Articular chondrocyte of knee joint (primary cell): ENCODE measurements around the gene CLIP1. TPM values are rescaled to one million over a fixed set of nuclear protein-coding genes. Genes with fewer than 3 reads are reported as not detected.

ENCODE experiments used
- total RNA-seq: library from RNA; depleted of rRNA; stranded (reverse); fragments of >200 nt; gene quantifications from 2 replicates; pipeline ENCODE4 v1.2.3, GENCODE V29; 2012

CLIP1 gene
- total RNA-seq = 91.4 and 98.7 TPM in 2 replicates

DNA sequence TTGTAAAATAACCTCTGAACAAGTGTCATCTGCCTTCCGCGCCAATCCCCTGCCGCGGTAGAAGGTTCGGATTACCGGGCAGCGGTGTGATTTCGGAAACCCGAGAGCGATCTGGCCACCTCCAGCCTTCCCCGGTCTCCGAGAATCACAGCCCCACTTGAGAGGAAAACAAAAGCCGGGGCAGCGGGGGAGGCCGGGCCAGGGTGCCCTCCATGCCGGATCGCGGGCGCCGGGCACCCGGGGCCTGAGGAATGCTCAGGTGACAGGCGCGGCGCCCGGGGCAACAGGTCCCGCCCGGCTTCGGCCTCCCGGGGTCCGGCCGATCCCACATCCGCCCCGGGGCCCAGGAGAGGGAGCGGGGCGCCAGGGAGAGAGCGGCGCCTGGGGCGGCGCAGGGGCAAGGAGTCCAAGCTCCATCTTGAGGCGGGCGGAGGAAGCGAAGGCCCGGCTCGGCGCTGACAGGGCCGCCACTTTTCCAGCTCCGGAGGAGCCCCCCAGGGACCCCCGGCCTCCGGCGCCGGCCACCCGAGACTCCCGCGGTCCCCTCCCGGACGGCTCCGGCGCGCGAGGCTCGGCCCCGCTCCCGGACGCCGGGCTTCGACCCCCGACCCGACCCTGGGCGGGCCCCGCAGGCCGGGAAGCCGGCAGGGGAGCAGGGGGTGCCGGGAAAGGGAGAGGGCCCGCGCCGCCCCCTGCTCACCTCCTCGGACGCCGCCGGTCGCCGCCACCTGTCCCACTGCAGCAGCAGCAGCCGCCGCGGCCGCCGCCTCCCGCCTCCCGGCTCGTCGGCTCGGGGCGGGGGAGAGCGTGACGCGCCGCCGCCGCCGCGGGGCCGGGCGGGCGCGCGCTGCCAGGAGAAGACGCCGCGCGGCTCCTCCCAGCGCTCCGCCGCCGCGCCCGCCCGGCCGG, at the start of gene CLIP1:
Gene CLIP1, minus strand, starts transcription at position 849 of the 909 bp plus-strand sequence. CDS start 42,217 bp downstream, outside the sequence.

DNA sequence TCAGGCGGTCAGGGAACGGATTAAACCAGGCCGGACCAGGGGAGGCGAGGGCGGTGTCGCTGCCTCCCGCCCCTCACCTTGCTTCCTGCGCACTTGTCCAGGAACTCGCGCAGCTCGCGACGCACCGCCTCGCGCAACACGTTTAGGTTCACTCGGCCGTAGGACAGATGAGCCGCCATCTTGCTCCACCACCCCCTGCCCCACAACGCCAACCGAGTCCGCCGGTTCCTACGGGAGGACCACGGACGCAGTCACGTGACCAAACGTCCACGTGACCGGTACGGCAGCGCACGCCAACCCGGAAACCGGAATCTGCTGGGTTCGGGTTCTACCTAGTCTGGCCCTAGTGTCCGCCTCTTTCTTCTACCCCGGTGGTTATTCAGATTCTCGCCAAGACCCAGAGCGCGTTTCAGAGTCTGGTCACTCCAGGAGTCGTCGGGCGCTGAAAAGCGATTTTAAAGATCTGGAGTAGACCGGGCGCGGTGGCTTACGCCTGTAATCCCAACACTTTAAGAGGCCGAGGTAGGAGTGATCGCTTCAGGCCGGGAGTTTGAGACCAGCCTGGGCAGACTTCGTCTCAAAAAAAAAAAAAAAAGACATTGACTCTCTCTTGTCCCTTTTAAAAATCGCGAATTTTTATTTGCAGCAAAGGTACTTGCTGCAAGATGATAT, 156.1 kb downstream of the CLIP1 start, which contains the start of gene VPS33A:
Gene VPS33A, minus strand, starts transcription at position 265 of the 672 bp plus-strand sequence. Its CDS starts 86 bp downstream, at position 179.

DNA sequence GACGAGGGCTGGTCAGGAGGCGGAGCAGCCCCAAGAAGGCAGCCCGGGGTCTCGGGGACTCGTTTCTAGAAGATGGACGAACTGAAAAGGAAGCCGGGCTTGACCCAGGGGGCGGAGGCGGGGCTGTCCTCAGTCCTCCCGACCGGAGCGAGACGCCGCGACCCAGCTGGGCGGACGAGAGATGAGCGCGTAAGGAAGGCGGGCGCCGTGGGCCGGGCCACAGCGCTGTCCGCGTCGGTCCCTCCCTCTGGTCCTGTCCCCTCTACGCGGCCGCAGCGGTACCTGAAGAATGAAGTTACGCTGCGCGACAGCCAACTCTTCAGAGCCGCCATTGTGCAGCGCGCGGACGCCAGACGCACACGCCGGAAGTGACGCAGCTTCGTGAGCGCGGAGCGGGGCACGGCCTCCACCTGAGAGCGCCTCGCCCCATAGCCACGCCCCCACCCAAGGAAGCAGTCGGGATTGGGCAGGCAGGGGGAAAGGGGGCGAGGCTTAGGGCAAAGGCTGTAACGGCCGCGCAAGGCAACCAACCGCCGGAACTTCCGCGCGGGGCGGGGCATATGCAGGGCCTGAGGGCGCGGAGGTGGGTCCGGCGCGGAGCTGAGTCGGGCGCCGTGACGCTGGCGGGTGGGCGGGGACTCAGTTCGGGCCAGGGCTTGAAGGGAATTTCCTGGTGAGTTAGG, 196.6 kb downstream of the CLIP1 start, which contains the start of gene DIABLO:
Gene DIABLO, minus strand, starts transcription at position 370 of the 683 bp plus-strand sequence. Its CDS starts 38 bp downstream, at position 332.

Other genes with a start within 250 kb of the CLIP1 start
- not detected in 2 replicates for gene IL31, start 248.4 kb downstream of the CLIP1 start, total RNA-seq
- 1.0 and 3.4 TPM in 2 replicates for gene LRRC43, start 239.5 kb downstream of the CLIP1 start, total RNA-seq
- gene B3GNT4, start 219.0 kb downstream of the CLIP1 start, total RNA-seq = 0.26 and 0.54 TPM in 2 replicates
- gene DIABLO, start 196.6 kb downstream of the CLIP1 start, total RNA-seq = 54.7 and 57.6 TPM in 2 replicates
- gene VPS33A, start 156.2 kb downstream of the CLIP1 start, total RNA-seq = 23.0 and 25.1 TPM in 2 replicates
- gene ZCCHC8, start 78.3 kb upstream of the CLIP1 start, total RNA-seq = 23.7 and 24.5 TPM in 2 replicates
- 58.1 and 73.3 TPM in 2 replicates for gene RSRC2, start 104.3 kb upstream of the CLIP1 start, total RNA-seq
- 23.5 and 31.7 TPM in 2 replicates for gene KNTC1, start 104.6 kb upstream of the CLIP1 start, total RNA-seq